COLO668 (cell line): ENCODE results near the gene CNTN4.

Source experiments
- DNase-seq: peaks from one replicate; lab custom pipeline; 2025; ENCODE audit not compliant: unreplicated experiment; lab: John Stamatoyannopoulos, UW

CNTN4 gene

DNA sequence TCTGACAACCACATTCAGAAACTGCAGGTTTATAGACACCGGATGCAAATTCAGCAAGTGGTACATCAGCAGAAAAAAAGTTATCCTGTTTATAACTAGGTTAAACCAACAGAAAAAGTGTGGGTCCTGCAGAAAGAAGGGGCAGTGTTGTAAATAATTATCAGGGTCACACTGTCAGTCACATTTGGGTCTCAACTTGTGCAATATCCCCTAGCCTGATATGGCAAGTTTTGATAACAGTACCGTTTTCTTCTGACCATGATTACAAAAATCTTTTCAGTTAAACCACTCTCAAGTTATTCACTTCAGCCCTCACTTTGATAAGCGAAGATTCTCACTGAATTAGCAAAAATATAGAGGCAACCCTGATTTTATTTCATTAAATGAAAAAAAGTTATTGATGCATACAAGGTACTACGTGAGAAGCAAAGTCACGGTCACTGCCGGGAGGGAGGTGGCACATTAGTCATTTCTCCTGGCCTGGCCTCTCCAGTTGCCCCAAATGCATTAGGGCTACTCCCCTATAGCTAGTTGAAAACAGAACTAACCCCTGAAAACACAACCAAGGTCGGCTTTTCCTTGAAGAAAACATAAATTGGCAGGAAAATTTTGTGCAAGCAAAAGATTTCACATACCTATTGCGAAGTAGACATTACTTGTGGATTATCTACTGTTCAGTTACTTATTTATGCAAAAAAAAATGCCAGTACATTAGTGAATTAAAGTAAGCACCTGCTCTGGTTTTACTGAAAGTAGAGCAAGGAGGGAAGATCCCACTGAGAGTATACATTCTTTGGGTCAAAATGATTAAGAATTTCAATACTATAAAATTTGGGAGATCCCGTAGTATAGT lies 982.9 kb downstream of the CNTN4 start:
- no peak for DNase-seq

DNA sequence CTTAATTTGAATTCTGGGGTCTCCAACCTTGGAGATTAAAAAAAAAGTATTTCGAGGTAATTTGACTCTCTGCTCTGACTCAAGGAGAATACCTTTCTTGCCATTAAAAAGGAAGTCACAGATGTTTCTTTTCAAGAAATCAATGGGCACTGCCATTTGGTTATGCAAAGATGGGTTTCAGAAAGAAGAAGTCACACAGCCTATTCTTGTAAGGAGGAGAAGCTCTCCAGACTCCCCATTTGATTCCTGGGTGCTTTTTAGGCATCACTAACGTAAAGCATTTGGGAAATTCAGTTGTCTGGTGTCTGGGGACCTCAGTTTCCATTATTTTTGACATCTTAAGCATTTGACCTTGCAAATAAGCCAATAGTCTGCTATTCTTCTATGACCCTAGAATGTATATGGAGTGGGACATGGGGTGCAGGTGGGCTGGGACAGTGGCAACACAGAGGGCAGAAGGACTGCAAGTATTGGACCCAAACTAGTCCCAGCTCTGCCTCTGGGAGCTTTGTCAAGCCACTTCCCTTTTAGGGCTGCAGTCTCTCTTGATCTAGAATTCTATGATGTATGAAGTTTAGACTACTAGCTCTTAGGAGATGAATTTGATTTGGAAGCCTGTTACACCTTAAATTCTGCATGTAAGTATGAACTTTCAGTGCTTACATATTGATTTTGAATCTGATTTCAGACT lies 983.7 kb downstream of the CNTN4 start:
- DNase-seq: no peak

- no peak for DNase-seq
These were observed 986.2 kb downstream of the CNTN4 start for GRCh38 chr3:3084890-3085289.

DNA sequence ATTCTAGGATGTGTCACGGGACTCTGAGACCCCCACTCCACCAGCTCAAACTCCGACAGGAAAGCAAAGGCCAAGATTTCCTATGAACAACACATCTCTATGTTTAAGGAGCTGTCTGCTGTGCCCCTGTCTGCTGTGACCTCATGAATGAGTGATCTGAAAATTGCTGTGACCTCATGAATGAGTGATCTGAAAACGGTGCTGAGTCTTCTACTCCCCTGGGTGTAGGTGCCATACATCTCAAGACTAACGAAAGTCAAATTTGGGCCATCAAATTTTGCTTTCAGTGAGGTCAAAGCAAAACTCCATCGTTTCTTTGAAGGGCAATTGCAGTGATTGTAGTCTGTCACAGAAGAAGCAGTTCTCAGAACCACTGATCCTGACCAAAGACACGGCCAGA lies 987.1 kb downstream of the CNTN4 start:
- DNase-seq: no peak

DNA sequence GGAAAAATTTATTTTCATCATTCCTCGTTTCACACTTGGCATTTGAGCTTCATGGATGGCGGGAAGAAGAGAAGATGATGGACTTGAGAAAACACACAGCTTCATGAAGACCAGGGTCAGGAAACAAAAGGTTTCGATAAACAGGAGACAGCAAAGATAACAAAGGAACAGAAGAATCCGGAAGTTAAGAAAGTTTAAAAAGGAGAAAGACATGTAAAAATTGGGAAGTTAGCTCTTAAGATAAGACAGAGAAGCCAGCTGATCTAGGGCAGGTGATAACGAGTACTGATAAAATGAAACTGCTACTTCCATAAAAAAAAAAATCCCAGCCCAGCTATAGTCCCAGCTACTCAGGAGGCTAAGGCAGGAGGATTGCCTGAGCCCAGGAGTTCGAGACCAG lies 987.6 kb downstream of the CNTN4 start:
- DNase-seq: no peak

DNA sequence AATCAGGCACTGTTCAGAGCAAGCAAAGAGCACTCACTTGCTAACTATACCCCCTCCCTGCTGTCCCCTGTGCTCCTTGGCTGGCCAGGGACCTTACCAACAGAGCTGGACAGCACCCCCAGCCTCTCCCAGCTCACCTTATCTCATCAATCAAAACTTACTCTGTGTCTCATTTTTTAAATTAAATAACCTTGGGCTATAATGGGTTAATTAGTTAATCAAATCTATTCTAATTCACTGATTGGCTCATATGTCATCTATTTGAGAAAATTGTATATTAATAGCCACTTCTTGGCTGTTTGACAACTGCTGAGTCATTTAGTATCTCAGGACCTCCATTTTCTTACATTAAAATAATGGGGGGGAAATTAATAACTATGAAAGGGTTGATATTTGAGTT lies 988.6 kb downstream of the CNTN4 start:
- no peak for DNase-seq

DNA sequence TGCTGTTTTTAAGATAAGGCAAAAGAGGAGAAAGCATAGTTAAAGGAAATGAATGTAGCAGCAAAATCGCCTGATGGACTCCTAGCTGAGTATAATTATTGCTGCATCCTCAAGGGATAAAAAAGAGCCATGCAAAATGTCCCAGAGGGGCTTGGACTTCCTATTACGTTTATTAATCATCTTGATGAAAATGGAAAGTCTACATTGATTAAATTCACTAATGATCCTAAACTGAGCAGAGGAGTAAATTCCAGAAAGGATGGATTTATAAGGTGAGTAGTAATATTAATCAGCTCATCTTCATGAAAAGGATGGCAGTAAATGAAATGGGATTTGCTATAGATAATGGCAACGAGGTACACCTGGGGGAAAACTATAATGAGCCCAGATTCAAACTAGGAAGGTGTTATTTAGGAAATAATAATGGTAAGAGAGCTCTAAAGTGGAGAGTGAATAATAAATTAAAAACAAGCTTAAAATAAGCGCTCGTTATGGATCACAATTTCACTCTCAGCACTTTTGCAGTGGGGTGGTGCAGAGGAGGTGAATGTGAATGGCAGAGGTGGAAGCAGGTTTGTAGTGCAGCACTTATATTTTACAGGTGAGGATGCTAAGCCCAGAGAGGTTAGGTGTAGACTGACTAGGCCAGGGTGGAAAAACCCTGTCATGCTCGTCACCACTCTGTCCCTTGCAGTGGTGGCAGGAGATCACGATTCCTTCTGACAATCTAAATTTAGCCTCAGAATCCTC lies 989.2 kb downstream of the CNTN4 start:
- no peak for DNase-seq

DNA sequence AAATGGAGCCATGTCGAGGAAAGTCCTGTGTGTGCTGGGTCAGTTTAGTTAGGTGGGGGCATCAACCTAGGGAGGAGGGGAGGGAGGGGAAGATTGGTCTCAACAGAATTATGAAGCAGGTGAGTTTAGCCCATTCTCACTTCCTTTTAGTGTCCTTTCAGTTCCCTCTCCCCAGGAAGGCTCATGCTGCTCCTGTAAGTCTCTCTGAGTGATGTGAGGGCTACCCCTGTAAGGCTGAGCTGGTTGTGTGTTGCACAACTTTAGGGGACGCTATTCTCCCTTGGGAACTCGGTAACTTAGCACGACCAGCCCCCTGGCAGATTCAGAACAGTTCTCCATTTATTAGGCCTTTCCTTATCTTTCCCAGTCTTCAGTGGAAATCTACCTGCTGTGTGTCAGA lies 990.4 kb downstream of the CNTN4 start:
- DNase-seq: no peak

- no peak for DNase-seq
These were observed 999.3 kb downstream of the CNTN4 start for GRCh38 chr3:3097958-3098357.

DNA sequence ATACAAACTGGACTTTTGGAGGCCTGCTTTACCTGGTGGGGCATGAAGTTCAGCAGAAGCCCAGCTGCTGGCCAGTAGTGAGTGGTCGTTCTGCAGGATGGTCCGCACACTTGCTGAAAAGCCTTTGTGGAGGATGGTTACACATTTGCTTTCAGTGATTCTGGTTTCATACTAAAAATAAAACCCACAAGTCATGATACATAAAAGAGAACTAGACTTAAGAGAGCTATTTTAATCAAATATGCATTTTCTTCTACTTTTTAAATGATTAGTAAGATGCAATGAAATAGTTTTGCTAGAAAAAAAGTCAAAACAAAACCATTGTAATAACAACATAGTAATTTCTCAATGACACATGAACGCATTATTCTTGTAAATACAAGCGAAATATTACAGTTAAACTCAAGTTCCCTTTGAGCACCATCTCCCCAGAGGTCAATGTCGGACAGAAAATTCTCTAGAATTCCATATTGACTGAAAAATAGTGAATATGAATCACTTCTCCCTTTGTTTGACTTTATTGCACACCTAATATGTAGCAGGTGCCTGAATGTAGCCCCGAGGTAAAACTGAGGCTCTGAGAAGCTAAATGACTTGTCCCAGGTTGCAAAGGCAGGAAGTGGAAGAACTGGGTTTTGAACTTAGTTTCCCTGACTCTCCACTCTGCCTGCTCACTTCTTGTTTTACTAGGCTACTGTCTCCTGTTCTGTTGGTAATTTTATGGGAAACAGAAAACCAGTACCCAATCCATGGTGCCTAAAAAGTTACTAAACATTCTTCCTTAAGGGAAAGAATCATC lies 1003.2 kb downstream of the CNTN4 start:
- DNase-seq: no peak

DNA sequence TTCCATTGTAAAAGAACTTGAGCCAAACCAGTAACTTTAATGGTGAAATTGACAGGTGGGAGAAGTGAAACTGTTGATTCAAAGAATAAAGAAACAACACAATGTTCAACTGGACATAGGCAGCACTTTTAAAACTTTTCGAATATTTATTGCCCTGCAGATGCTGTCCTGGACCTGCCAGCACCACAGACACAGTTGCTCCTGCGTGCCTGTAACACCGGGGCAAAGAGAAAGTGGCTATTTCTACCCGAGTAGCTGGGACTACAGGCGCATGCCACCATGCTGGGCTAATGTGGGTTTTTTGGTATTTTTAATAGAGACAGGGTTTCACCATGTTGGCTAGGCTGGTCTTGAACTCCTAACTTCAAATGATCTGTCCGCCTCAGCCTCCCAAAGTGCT lies 1004.1 kb downstream of the CNTN4 start:
- no peak for DNase-seq

DNA sequence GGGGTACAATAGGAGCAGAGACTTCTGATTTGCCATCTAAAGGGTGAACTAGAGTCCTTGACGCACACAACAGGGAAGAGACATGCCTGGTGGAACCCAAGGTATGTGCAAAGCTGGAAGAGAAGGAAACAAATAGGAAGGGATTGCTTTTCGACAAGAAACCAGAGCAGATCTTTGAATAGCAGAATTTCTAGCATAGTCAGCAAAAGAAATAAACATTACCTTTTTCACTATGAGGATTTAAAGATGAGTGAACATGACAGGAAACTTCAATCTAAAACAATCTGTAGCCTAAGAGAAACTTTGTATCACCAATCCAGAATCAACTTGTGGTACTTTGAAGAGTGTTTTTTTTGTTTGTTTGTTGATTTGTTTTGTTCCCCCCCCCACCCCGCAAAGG lies 1006.6 kb downstream of the CNTN4 start:
- DNase-seq: no peak

DNA sequence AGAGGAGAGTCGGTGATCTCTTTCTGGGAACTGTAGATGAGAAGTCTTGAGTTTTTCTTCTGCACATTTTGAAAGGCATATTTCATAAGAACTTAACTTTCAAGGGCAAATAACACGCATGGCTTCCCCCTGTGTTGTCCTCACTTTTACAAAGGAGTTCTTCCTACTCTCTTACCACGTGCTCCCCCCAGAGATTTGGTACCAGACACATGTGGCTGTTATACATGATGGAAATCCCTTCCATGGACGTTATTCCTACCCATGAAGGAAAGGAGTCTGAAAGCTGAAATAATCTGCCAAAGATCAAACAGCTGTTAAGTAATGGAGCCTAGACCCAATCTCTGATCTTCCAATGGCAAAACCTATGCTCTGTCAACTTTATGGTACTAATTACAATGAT lies 1007.1 kb downstream of the CNTN4 start:
- no peak for DNase-seq

GRCh38 chr3:3107181-3107580 lies 1008.5 kb downstream of the CNTN4 start:
- DNase-seq: no peak
